Hepatocyte (in vitro differentiated cells): ENCODE measurements around the gene LOC101059915.

Source experiments
- DNase-seq: peaks from one replicate; pipeline ENCODE4 v3.0.0-alpha.2; 2016; ENCODE audit warnings: low spot score
- H2AFZ ChIP-seq: fragments of 200-600 bp; sonication (generic); 2 replicates; pipeline ENCODE4 v1.6.0; 2016; ENCODE audit warnings: antibody characterized with exemption, mild to moderate bottlenecking
- H3K27ac ChIP-seq: fragments of 200-600 bp; sonication (generic); 2 replicates; pipeline ENCODE4 v1.5.1; 2016; ENCODE audit warnings: mild to moderate bottlenecking
- H3K27me3 ChIP-seq: fragments of 200-600 bp; sonication (generic); 2 replicates; pipeline ENCODE4 v1.6.1; 2016
- H3K36me3 ChIP-seq: fragments of 200-600 bp; sonication (generic); replicated peaks from 2 replicates; pipeline ENCODE4 v1.5.1; 2016; ENCODE audit warnings: low read depth; ENCODE audit not compliant: insufficient read depth
- H3K4me1 ChIP-seq: fragments of 200-600 bp; sonication (generic); 2 replicates; pipeline ENCODE4 v1.5.1; 2016; ENCODE audit warnings: mild to moderate bottlenecking, moderate library complexity; ENCODE audit not compliant: insufficient read depth
- H3K4me2 ChIP-seq: fragments of 200-600 bp; sonication (generic); 2 replicates; pipeline ENCODE4 v1.6.0; 2016
- H3K4me3 ChIP-seq: fragments of 200-600 bp; sonication (generic); 2 replicates; pipeline ENCODE4 v1.5.1; 2016; ENCODE audit warnings: mild to moderate bottlenecking
- H3K79me2 ChIP-seq: fragments of 200-600 bp; sonication (generic); 2 replicates; pipeline ENCODE4 v1.6.0; 2017; ENCODE audit warnings: mild to moderate bottlenecking
- H3K9me2 ChIP-seq: fragments of 200-600 bp; sonication (generic); replicated peaks from 2 replicates; pipeline ENCODE4 v1.6.0; 2017; ENCODE audit warnings: mild to moderate bottlenecking; ENCODE audit not compliant: insufficient read depth
- H3K9me3 ChIP-seq: fragments of 200-600 bp; sonication (generic); 2 replicates; pipeline ENCODE4 v1.5.1; 2016; ENCODE audit warnings: low read depth, mild to moderate bottlenecking
- H4K20me1 ChIP-seq: fragments of 200-600 bp; sonication (generic); 2 replicates; pipeline ENCODE4 v1.6.0; 2016; ENCODE audit warnings: mild to moderate bottlenecking; ENCODE audit not compliant: insufficient read depth, poor library complexity, severe bottlenecking
- CTCF ChIP-seq: fragments of 200-600 bp; sonication (generic); IDR thresholded peaks from 2 replicates; pipeline ENCODE4 v1.5.1; 2016; ENCODE audit warnings: antibody characterized with exemption, mild to moderate bottlenecking; ENCODE audit not compliant: poor library complexity
- EZH2 ChIP-seq: fragments of 200-600 bp; sonication (generic); IDR thresholded peaks from 2 replicates; pipeline ENCODE4 v1.6.1; 2016; ENCODE audit warnings: antibody characterized with exemption, mild to moderate bottlenecking, borderline replicate concordance
- EZH2phosphoT487 ChIP-seq: fragments of 200-600 bp; sonication (generic); IDR thresholded peaks from one replicate; pipeline ENCODE4 v1.6.1; 2018; ENCODE audit warnings: antibody characterized with exemption, mild to moderate bottlenecking, low read depth, moderate library complexity; ENCODE audit not compliant: unreplicated experiment, severe bottlenecking
- WGBS: methylation state at CpG from one replicate; pipeline ENCODE4 v1.1.6; 2016; ENCODE audit warnings: low lambda C conversion rate; ENCODE audit errors: missing lambda C conversion rate; 5-methylcytosine and 5-hydroxymethylcytosine counted together

The LOC101059915 gene

GRCh38 chrX:71621603-71622002 is 45.7 kb upstream of the LOC101059915 start:
- no peaks in the 10 kb centered on the region for H3K9me3 ChIP-seq
- peak overlapping the region; percentile 81 for H3K27ac ChIP-seq
- peaks cover 5% of the 10 kb centered on the region for H3K4me1 ChIP-seq

DNA sequence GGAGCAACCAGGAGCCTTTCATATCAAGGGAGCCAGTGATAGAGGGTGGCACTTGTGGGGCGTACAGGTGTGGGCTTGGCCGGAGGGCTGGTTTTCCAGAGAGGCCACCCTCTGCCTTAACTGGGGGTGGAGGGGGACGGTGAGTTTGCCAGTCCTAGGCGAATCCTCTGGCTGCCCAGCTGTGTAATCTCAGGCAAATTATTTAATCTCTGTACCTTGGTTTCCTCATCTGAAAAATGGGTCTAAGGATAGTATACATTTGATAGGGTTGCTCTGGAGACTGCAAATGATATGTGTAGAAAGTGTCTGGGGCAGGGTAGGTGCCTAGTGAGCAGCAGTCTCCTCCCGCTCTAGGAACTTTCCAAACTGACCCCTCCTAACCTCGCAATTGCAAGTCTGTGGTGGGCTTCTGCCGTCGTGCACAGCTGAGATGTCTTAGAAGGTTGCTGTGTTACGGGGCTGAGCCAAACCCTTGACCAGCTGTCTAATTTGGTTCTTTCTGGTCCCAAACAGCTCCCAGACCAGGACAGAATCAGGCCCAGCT is 45.2 kb upstream of the LOC101059915 start:
- TF ChIP-seq EZH2phosphoT487 (no peak), EZH2 (no peak), CTCF (no peak)
- Histone ChIP-seq H3K27ac (peak overlapping the region; percentile 81), H3K27me3 (no peaks in the 10 kb centered on the region), H3K9me3 (no peaks in the 10 kb centered on the region), H3K79me2 (no peaks in the 10 kb centered on the region), H3K4me3 (no peak overlapping the region), H3K4me1 (peaks cover 5% of the 10 kb centered on the region), H3K4me2 (no peak overlapping the region), H4K20me1 (no peaks in the 10 kb centered on the region), H3K9me2 (no peaks in the 10 kb centered on the region), H2AFZ (no peak overlapping the region), H3K36me3 (no peaks in the 10 kb centered on the region)
- 88% methylated on average over 9 of the region's 9 CpGs for WGBS
- DNase-seq: no peak

More at GRCh38 chrX:71621603-71622002, 45.7 kb upstream of the LOC101059915 start:
- H3K36me3 ChIP-seq: no peaks in the 10 kb centered on the region
- no peaks in the 10 kb centered on the region for H3K79me2 ChIP-seq
- H4K20me1 ChIP-seq: no peaks in the 10 kb centered on the region
- H3K27me3 ChIP-seq: no peaks in the 10 kb centered on the region
- no peaks in the 10 kb centered on the region for H3K9me2 ChIP-seq
- H3K4me2 ChIP-seq: no peak overlapping the region
- no peak overlapping the region for H3K4me3 ChIP-seq
- DNase-seq: no peak
- no peak overlapping the region for H2AFZ ChIP-seq
- WGBS: 75% methylated on average over 6 of the region's 6 CpGs
- TF ChIP-seq EZH2: no peak
- TF ChIP-seq CTCF: no peak
- TF ChIP-seq EZH2phosphoT487: no peak

DNA sequence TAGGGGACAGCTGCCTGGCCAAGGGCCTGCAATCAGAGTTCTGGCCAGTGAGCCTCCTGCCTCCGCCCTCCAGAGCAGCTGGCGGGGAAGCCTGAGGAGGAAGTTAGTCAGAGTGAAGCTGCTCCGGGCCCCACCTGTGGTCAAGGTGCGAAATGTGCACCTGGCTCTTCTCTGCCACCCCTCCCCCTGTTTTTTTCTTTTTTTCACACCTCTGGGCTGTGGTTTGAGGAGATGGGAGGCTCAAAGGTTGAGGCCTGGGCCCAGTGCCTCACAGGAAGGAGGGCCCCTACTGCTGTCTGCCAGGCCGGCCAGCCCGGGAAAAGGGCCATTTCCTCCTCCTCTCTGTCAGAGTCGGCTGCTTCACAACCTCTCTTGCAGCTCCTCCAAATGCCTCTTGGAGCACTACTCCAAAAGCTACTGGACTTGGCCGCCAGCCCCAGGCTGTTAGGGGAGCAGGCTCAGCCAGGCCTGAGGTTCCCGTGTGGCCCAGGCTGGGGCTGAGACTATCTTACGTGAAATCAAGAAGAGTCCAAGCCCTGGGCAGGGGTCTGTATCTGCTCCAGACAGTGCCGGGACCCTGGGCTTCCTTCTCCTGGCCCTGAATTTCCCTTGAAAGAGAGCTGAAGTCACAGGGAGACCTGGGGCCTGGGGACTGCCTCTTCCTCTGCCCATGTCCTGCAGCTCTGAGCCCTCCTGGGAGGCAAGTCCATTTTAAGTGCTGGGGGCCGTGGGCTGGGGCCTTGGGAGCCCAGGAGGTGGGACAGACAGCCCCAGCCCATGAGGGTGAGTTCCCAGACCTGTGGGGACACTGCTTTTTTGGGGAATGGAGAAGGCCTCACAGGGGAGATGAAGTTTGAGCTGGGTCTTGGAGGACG is 44.5 kb upstream of the LOC101059915 start:
- H3K79me2 ChIP-seq: no peaks in the 10 kb centered on the region
- WGBS: 56% methylated on average over 13 of the region's 13 CpGs
- peak; percentile 77 for DNase-seq
- no peaks in the 10 kb centered on the region for H3K9me3 ChIP-seq
- H3K4me3 ChIP-seq: no peak overlapping the region
- no peaks in the 10 kb centered on the region for H3K36me3 ChIP-seq
- no peaks in the 10 kb centered on the region for H3K9me2 ChIP-seq
- H3K4me1 ChIP-seq: peaks cover 5% of the 10 kb centered on the region
- H3K27ac ChIP-seq: peak overlapping the region; percentile 81
- no peak for TF ChIP-seq EZH2phosphoT487
- H4K20me1 ChIP-seq: no peaks in the 10 kb centered on the region
- no peak overlapping the region for H2AFZ ChIP-seq
- no peak overlapping the region for H3K4me2 ChIP-seq
- no peaks in the 10 kb centered on the region for H3K27me3 ChIP-seq

DNA sequence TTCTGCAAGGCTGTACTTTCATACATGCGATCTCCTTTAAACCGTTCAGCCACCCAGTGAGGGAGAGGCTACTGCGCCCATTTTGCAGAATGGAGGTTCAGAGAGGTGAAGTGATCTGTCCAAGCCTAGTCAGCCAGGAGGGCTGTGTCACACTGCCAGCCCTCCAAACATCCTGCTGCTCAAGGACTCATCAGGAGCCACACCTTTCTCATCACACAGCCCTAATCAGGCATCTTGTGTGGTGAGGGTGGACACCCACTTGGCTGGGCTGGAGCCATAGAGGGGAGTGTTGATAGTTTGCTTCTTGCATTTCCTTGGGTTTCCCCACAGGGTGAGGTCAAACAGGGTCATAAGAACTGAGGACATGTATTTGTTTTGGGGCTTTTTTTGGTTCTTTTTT is 43.6 kb upstream of the LOC101059915 start:
- H3K9me3 ChIP-seq: no peaks in the 10 kb centered on the region
- H3K4me2 ChIP-seq: no peak overlapping the region
- peaks cover 5% of the 10 kb centered on the region for H3K4me1 ChIP-seq
- no peak overlapping the region for H3K4me3 ChIP-seq
- TF ChIP-seq EZH2phosphoT487: no peak
- no peak for TF ChIP-seq CTCF
- no peak for TF ChIP-seq EZH2
- no peaks in the 10 kb centered on the region for H4K20me1 ChIP-seq
- 83% methylated on average over 3 of the region's 3 CpGs for WGBS
- H2AFZ ChIP-seq: no peak overlapping the region
- peak overlapping the region; percentile 81 for H3K27ac ChIP-seq
- DNase-seq: no peak
- H3K79me2 ChIP-seq: no peaks in the 10 kb centered on the region
- H3K36me3 ChIP-seq: no peaks in the 10 kb centered on the region
- H3K9me2 ChIP-seq: no peaks in the 10 kb centered on the region
- H3K27me3 ChIP-seq: no peaks in the 10 kb centered on the region
